ENCODE results near the gene ANKRD29.
"Not testable (repeated sequence)": the region's sequence is repeated elsewhere in the genome, so short reads cannot be mapped to it uniquely, and the experiment has no call there.

The ANKRD29 gene

GRCh38 chr18:23645568-23646175 is 17.0 kb downstream of the ANKRD29 start:
- DNase-seq (ENCODE audit: low read depth) = no peak

- no peak for DNase-seq (ENCODE audit: low read depth)
Observed at GRCh38 chr18:23643815-23644490, 18.8 kb downstream of the ANKRD29 start.

- no peak for DNase-seq (ENCODE audit: low read depth)
Observed at GRCh38 chr18:23641937-23642666, 20.6 kb downstream of the ANKRD29 start.

GRCh38 chr18:23641143-23641720 is 21.5 kb downstream of the ANKRD29 start:
- no peak for DNase-seq (ENCODE audit: low read depth)

- DNase-seq (ENCODE audit: low read depth) = no peak
Observed at GRCh38 chr18:23640052-23640451, 22.7 kb downstream of the ANKRD29 start.

GRCh38 chr18:23636433-23636832 is 26.3 kb downstream of the ANKRD29 start:
- not testable (repeated sequence) for DNase-seq (ENCODE audit: low read depth)

GRCh38 chr18:23636071-23636399 is 26.7 kb downstream of the ANKRD29 start:
- DNase-seq (ENCODE audit: low read depth) = no peak

- DNase-seq (ENCODE audit: low read depth) = no peak
Observed at GRCh38 chr18:23635283-23636070, 27.2 kb downstream of the ANKRD29 start.

GRCh38 chr18:23634692-23635091 is 28.0 kb downstream of the ANKRD29 start:
- no peak for DNase-seq (ENCODE audit: low read depth)

GRCh38 chr18:23632615-23633014 is 30.1 kb downstream of the ANKRD29 start:
- DNase-seq (ENCODE audit: low read depth) = no peak

- no peak for DNase-seq (ENCODE audit: low read depth)
Observed at GRCh38 chr18:23631746-23632145, 31.0 kb downstream of the ANKRD29 start.

- DNase-seq (ENCODE audit: low read depth) = no peak
Observed at GRCh38 chr18:23631312-23631711, 31.4 kb downstream of the ANKRD29 start.

- DNase-seq (ENCODE audit: low read depth) = no peak
Observed at GRCh38 chr18:23629444-23629946, 33.2 kb downstream of the ANKRD29 start.

GRCh38 chr18:23627970-23628369 is 34.7 kb downstream of the ANKRD29 start:
- no peak for DNase-seq (ENCODE audit: low read depth)

- DNase-seq (ENCODE audit: low read depth) = no peak
Observed at GRCh38 chr18:23627321-23627720, 35.4 kb downstream of the ANKRD29 start.

GRCh38 chr18:23626451-23627279 is 36.0 kb downstream of the ANKRD29 start:
- DNase-seq (ENCODE audit: low read depth) = no peak

- DNase-seq (ENCODE audit: low read depth) = no peak
Observed at GRCh38 chr18:23623040-23623439, 39.7 kb downstream of the ANKRD29 start.

GRCh38 chr18:23619388-23619881 is 43.3 kb downstream of the ANKRD29 start:
- DNase-seq (ENCODE audit: low read depth) = no peak

GRCh38 chr18:23618862-23619387 is 43.8 kb downstream of the ANKRD29 start:
- DNase-seq (ENCODE audit: low read depth) = no peak

- no peak for DNase-seq (ENCODE audit: low read depth)
Observed at GRCh38 chr18:23617412-23618014, 45.2 kb downstream of the ANKRD29 start.
